Activated naive CD4-positive, alpha-beta T cell treated with anti-CD3 and anti-CD28 coated beads, Interleukin-2, amount 50 U/mL, for 72 hours (primary cell): Measurements from ENCODE around the gene SC5D. TPM values are rescaled to one million over a fixed set of nuclear protein-coding genes. Genes with fewer than 3 reads are reported as not detected.

Experiments
- ATAC-seq, 2 donors: fragments of 150-1000 bp; cut with Tn5 transposase; 2 replicates each; pipeline ENCODE4 v1.10.0; 2021; ENCODE audit warnings: mild to moderate bottlenecking in 2 of 2, moderate library complexity in 2 of 2
- DNase-seq, 2 donors: peaks; one replicate each; pipeline ENCODE4 v3.0.0; 2021 to 2022; ENCODE audit warnings: low spot score in 2 of 2
- H3K27ac Mint-ChIP-seq, 2 donors: one replicate each; pipeline ENCODE4 v1.8.0; 2022; ENCODE audit warnings: mild to moderate bottlenecking in 2 of 2, mixed read lengths in 2 of 2
- H3K36me3 Mint-ChIP-seq, 2 donors: one replicate each; pipeline ENCODE4 v1.8.0; 2022; ENCODE audit warnings: mixed read lengths in 2 of 2
- H3K9me3 Mint-ChIP-seq, 2 donors: one replicate each; pipeline ENCODE4 v1.8.0; 2022; ENCODE audit warnings: mixed read lengths in 2 of 2
- total RNA-seq, 2 donors: library from RNA; stranded (reverse); gene quantifications; one replicate each; pipeline ENCODE4 v1.2.3, GENCODE V29; 2022

Gene SC5D
- total RNA-seq, 2 donors from 2014 or later = 19.5 to 37.2 TPM

- no peak overlapping the region for H3K27ac Mint-ChIP-seq
- DNase-seq (no peak), ATAC-seq (no peak)
- H3K36me3 Mint-ChIP-seq = peaks cover 6 to 16% of the 10 kb centered on the region in 2 donors
- H3K9me3 Mint-ChIP-seq = peaks cover 0 to 5% of the 10 kb centered on the region in 2 donors
These were observed 18.3 kb downstream of the SC5D start for GRCh38 chr11:121310908-121311307.

GRCh38 chr11:121311373-121311772 lies 18.8 kb downstream of the SC5D start:
- H3K27ac Mint-ChIP-seq = no peak overlapping the region
- H3K9me3 Mint-ChIP-seq = peaks cover 0 to 5% of the 10 kb centered on the region in 2 donors
- DNase-seq = no peak
- peaks cover 6 to 16% of the 10 kb centered on the region in 2 donors for H3K36me3 Mint-ChIP-seq
- ATAC-seq = peak; percentile 86 to 87

- peaks cover 6 to 16% of the 10 kb centered on the region in 2 donors for H3K36me3 Mint-ChIP-seq
- peaks cover 0 to 5% of the 10 kb centered on the region in 2 donors for H3K9me3 Mint-ChIP-seq
- H3K27ac Mint-ChIP-seq = no peak overlapping the region
- no peak for DNase-seq
- no peak for ATAC-seq
These were observed 19.9 kb downstream of the SC5D start for GRCh38 chr11:121312483-121312882.

GRCh38 chr11:121318848-121319834 lies 26.6 kb downstream of the SC5D start:
- ATAC-seq = peak; percentile 46 to 73
- peak overlapping the region in 1 of 2 donors; percentile 48 for H3K27ac Mint-ChIP-seq
- no peaks in the 10 kb centered on the region for H3K9me3 Mint-ChIP-seq
- H3K36me3 Mint-ChIP-seq = no peaks in the 10 kb centered on the region
- DNase-seq = peak in 1 of 2 donors; percentile 30

DNA sequence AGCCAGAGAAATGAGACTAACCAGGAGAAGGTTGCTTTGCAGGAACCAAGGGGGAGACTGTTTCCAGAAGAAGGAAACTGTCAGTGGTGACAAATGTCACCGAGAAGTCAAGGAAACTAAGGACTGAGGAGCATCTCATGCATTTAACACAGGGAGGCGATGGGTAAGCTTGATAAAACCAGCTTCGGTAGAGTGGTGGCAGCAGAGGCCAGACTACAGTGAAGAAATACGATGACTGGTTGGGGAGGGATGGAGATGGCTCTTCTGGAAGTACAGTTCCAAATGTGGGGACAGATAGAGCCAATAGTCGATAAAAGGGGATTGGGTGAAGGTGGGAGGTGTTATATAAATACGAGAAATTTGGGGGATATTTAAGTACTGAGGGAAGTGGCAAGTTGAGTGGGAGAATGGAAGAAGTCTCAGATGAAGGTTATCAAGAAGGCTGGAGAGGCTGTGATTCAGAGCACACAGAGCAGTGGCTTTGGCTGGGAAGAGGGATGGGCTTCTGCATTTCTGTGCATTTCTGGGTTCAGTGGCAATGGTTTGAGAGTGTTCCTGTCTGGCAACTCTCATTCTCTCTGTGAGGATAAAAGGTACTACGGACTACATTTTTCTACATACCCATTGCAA lies 29.2 kb downstream of the SC5D start:
- H3K36me3 Mint-ChIP-seq = no peaks in the 10 kb centered on the region
- no peaks in the 10 kb centered on the region for H3K9me3 Mint-ChIP-seq
- H3K27ac Mint-ChIP-seq = peak overlapping the region in 1 of 2 donors; percentile 75
- ATAC-seq = peak; percentile 71 to 87
- DNase-seq = no peak

DNA sequence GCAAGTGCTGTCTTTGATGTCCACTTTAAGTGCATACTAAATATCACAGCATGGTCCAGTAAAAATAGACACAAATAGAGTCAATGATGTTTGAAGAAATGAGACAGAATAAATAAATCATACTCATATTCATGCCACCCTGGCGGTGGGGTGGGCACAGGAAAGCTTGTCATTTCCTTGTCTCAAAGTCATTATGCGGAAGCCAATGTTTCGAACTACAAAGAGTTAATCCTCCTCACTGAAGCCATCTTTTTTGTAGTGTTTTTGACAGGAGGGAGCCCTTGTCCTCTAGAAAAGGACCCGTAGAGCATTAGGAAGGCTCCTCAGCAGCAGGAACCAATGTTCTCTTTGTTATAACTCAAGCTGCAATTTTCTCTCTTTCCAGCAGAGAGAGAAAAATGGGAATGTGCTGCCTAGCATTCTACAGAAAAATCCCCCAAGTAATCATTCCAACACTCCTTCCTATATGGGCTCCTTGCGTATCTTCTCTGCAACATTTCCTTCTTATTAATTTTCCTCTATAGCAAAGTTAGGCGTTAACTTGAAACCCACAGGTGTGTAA lies 30.6 kb downstream of the SC5D start:
- DNase-seq (no peak), ATAC-seq (no peak)
- H3K9me3 Mint-ChIP-seq = no peaks in the 10 kb centered on the region
- peak overlapping the region in 1 of 2 donors; percentile 51 for H3K27ac Mint-ChIP-seq
- no peaks in the 10 kb centered on the region for H3K36me3 Mint-ChIP-seq

DNA sequence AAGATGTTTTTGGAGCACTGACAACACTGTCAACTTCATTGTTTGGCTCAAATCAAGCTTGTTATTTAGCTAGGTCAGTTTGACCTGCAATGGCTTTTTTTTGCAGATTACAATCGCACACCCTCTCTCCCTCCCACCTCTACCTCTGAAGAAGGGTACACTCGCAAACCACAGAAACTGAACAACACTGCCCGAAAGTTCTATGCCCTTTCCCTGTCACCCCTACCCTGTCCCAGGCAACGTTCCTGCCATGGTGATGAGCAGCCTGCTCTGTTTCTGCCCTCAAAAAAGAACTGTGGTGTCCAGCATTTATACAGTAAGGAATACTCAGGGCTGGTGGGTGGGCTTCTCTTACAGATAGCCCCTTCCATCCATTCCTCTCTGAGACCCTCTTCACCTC lies 33.7 kb downstream of the SC5D start:
- Mint-ChIP-seq H3K27ac (no peak overlapping the region), H3K36me3 (no peaks in the 10 kb centered on the region), H3K9me3 (no peaks in the 10 kb centered on the region)
- ATAC-seq (no peak), DNase-seq (no peak)

GRCh38 chr11:121327553-121327952 lies 35.0 kb downstream of the SC5D start:
- DNase-seq (no peak), ATAC-seq (no peak)
- Mint-ChIP-seq H3K9me3 (no peaks in the 10 kb centered on the region), H3K36me3 (no peaks in the 10 kb centered on the region), H3K27ac (no peak overlapping the region)

DNA sequence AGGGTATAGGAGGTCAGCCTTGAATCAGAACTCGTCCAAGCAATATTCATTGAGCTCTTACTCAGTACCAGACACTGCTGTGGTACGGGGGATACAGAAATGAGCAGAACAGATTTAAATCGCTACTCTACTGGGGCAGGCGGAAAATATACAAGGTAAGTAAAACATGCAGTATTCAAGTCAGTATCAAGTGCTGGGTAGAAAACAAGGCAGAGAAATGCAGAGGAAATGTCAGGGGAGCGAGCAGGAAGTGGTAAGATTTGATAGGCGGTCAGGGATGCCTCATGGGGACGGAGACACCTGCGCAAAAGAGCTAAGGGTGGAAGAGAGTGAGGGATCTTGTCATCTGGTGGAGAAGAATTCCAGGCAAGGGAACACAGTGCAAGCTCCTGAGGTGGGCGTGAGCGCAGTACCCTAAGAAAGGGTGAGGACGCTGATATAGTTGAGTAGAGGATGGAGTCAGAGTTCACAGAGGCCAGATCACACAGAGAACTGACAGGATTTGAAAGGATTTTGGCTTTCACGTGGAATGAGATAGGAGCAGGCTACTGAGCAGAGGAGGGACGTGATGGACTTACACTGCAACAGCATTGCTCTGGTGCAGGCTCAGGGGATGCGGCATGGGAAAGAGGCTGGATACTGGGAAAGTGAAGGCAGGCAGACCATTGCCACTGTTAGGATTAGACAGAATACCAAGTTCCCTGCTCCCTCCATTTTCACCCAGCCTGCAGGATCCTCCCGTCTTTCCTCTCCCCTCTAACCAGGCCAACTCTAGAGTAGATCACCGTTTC lies 35.8 kb downstream of the SC5D start:
- H3K9me3 Mint-ChIP-seq = no peaks in the 10 kb centered on the region
- ATAC-seq (peak; percentile 87 to 88), DNase-seq (no peak)
- no peaks in the 10 kb centered on the region for H3K36me3 Mint-ChIP-seq
- no peak overlapping the region for H3K27ac Mint-ChIP-seq

- Mint-ChIP-seq H3K27ac (no peak overlapping the region), H3K36me3 (no peaks in the 10 kb centered on the region), H3K9me3 (no peaks in the 10 kb centered on the region)
- DNase-seq = no peak
- ATAC-seq = peak; percentile 20 to 35
These were observed 36.6 kb downstream of the SC5D start for GRCh38 chr11:121328967-121329679.

DNA sequence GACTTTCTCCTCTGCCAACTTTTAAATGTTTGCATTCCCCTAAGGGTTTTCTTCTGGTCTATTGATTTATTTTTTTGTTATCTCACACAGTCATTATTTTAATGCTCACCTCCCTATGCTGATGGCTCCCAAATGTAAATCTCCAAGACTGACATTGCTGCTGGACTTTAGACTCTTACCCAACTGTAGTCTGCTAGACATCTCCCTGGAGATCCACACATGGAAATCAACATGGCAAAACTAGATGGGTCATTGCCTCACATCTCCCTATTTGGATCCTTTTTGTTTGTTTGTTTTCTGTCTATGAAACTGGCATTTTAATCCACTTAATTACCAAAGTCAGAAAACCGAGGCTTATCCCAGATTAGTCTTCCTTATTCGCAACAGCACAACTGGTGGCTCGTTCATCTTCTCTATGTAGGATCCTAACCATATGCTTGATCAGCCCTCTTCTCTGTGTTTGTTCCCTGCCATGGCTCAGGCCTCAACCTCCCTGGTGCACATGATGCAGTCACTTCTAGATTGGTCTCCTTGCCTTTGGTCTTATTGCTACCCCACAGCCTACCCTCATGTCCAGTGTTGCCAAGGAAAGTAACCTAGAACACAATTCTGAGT lies 37.3 kb downstream of the SC5D start:
- H3K36me3 Mint-ChIP-seq = no peaks in the 10 kb centered on the region
- no peak for DNase-seq
- no peaks in the 10 kb centered on the region for H3K9me3 Mint-ChIP-seq

DNA sequence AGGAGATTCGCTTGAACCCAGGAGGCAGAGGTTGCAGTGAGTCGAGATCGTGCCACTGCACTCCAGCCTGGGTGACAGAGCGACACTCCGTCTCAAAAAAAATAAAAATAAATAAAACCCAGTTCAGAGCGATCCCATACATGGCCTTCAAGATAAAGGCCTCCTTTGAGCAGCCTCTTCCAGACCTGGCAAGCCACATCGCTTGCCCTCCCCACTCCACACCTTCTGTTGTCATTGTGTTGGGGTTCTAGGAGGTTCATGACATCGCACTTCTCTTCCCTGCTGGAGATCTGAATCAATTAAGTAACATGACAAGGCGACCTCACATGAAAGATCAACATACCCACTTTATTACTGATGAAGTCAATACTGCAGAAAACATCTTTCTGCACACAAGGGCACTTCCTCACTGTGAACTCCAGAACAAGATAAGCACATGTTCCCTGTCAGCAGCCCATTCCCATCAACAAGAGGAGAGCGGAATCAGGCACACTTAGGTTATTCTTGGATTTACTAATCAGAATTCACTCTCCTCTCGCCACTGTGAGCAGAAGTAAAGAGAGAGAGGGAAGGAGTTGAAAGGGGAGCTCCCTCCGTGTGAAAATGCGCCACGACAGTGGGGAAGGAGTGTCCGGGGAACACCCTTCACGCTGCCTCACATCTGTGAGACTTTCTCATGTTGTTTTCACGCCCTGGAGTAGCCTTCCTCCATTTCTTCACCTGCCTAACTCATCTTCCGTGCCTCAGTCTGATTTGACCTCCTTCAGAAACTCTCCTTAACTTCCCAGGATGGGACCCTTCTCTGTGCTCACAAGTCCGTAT lies 38.3 kb downstream of the SC5D start:
- Mint-ChIP-seq H3K36me3 (no peaks in the 10 kb centered on the region), H3K27ac (no peak overlapping the region), H3K9me3 (no peaks in the 10 kb centered on the region)
- DNase-seq = no peak
- no peak for ATAC-seq

More for the DNA sequence above, 37.3 kb downstream of the SC5D start:
- no peak overlapping the region for H3K27ac Mint-ChIP-seq
- ATAC-seq = no peak

GRCh38 chr11:121334973-121335710 lies 42.6 kb downstream of the SC5D start:
- no peak overlapping the region for H3K27ac Mint-ChIP-seq
- no peaks in the 10 kb centered on the region for H3K9me3 Mint-ChIP-seq
- DNase-seq = no peak
- no peak for ATAC-seq
- H3K36me3 Mint-ChIP-seq = no peaks in the 10 kb centered on the region

DNA sequence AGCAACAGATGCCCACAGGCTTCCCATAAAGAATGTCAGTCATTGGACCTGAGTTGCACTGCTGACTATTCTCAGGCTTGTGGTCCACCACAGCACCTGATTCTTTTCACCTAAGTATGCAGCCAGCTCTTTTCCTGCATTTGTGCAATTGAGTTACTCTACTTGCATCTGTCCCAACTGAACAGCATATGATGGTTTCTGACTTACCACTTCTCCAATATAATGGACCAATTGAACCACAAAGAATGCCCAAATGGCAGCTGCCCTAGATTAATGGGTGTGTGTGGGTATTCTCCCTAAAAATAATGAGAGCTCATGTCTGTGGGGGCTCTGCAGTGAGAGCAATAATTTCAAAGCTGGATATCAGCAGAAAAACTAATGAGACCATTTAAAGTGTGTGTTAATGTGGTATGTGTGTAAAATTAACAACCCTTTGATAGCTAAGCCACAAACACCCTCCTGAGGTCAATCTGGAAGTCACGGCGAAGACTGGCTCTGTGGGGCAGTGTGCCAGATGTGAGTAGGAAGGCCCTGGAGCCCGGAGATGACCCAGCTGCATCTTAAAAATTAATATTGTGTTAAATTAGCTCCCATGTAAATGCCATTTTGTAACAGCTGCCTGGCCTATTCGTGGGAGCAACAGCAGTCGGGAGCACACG lies 43.8 kb downstream of the SC5D start:
- ATAC-seq (no peak), DNase-seq (no peak)
- no peaks in the 10 kb centered on the region for H3K36me3 Mint-ChIP-seq
- no peaks in the 10 kb centered on the region for H3K9me3 Mint-ChIP-seq
- no peak overlapping the region for H3K27ac Mint-ChIP-seq
